Stomach (tissue), 9 donors: Measurements from ENCODE around the gene TUSC2. TPM values are rescaled to one million over a fixed set of nuclear protein-coding genes. Genes with fewer than 3 reads are reported as not detected.

Experiments
- DNase-seq, 2 donors: peaks; one replicate each; pipeline versions ENCODE4 v3.0.0 to v3.0.0-alpha.2; 2013 to 2019
- H3K27ac ChIP-seq, 5 donors: fragments of 200-600 bp in 4 of 5; sonication (generic) in 4 of 5; one replicate each; pipeline ENCODE4 v1.5.1; 2013 to 2019; ENCODE audit warnings: mild to moderate bottlenecking in 1 of 5, moderate library complexity in 1 of 5
- H3K27me3 ChIP-seq, 3 donors: fragments of 200-600 bp; sonication (generic); one replicate each; pipeline ENCODE4 v1.5.1; 2017 to 2019; ENCODE audit warnings: mixed run types in 1 of 3
- H3K36me3 ChIP-seq, 4 donors: fragments of 200-600 bp; sonication (generic); 1 replicate in 3 of 4; 2 replicates in 1 of 4; pipeline ENCODE4 v1.5.1; 2016 to 2019
- H3K4me1 ChIP-seq, 4 donors: fragments of 200-600 bp; sonication (generic); one replicate each; pipeline ENCODE4 v1.5.1; 2016 to 2019
- H3K4me3 ChIP-seq, 4 donors: fragments of 200-600 bp; sonication (generic) in 3 of 4; one replicate each; pipeline ENCODE4 v1.5.1; 2016 to 2019; ENCODE audit warnings: mild to moderate bottlenecking in 1 of 4
- H3K9me3 ChIP-seq, 4 donors: fragments of 200-600 bp; sonication (generic); one replicate each; pipeline ENCODE4 v1.5.1; 2016 to 2019
- CTCF ChIP-seq, 7 experiments: fragments of 450-650 bp in 4 of 7; fragments of 200-600 bp in 3 of 7; sonication (generic) in 3 of 7; IDR thresholded peaks; one replicate each; pipeline ENCODE4 v1.5.1; 2016 to 2019; ENCODE audit warnings: antibody characterized with exemption in 7 of 7, control low read depth in 2 of 7, mild to moderate bottlenecking in 1 of 7
- EP300 ChIP-seq: sonication (generic); formaldehyde crosslinking; IDR thresholded peaks from one replicate; pipeline ENCODE4 v1.6.1; 2017; ENCODE audit warnings: antibody characterized with exemption
- POLR2A ChIP-seq, 4 donors: fragments of 450-650 bp; IDR thresholded peaks; one replicate each; pipeline ENCODE4 v1.6.1; 2016; ENCODE audit warnings: antibody characterized with exemption in 4 of 4, control low read depth in 2 of 4, mild to moderate bottlenecking in 1 of 4, moderate library complexity in 1 of 4
- POLR2AphosphoS5 ChIP-seq, 3 donors: sonication (generic); formaldehyde crosslinking; IDR thresholded peaks; one replicate each; pipeline ENCODE4 v1.6.1; 2016; ENCODE audit warnings: antibody characterized with exemption in 3 of 3
- WGBS, 5 donors: extraction: QIAGEN DNeasy Blood & Tissue Kit in 3 of 5; methylation state at CpG; one replicate each; pipeline versions ENCODE4 v1.1.5 to v1.1.7; 2013 to 2018; 5-methylcytosine and 5-hydroxymethylcytosine counted together
- intact Hi-C: fragments of 100-400 bp; cut with DNase I; formaldehyde crosslinking; loops from one replicate; pipeline ENCODE4 v1.15.1; 2023; ENCODE audit warnings: low total_unique reads
- polyA plus RNA-seq, 3 donors: library from polyadenylated mRNA; stranded (reverse); fragments of 200-250 nt; gene quantifications; one replicate each; pipeline ENCODE4 v1.2.3, GENCODE V29; 2013
- total RNA-seq, 5 donors: library from RNA; depleted of rRNA; stranded (reverse); fragments of >200 nt; gene quantifications; one replicate each; pipeline versions ENCODE4 v1.1.0 to v1.2.3, GENCODE V29; 2014 to 2016
- donor health status: healthy with polysubstance abuse.
- donor health status: Bipolar disorder and iron deficiency.
- donor health status: healthy.

TUSC2 gene
- total and polyA plus RNA-seq, 8 donors = 2.3 to 63.4 (median 40.3) TPM; not detected in 1

GRCh38 chr3:50297896-50298725 is 29.9 kb downstream of the TUSC2 start:
- no peaks in the 10 kb centered on the region for H3K27me3 ChIP-seq
- DNase-seq = peak in 1 of 2 donors; percentile 44
- intact Hi-C loops = no loop called here
- H3K36me3 ChIP-seq = peaks cover 7 to 15% (median 8%) of the 10 kb centered on the region in 4 donors
- H3K4me3 ChIP-seq = peak overlapping the region; percentile 67 to 73 (median 70)
- H3K4me1 ChIP-seq = peaks cover 37 to 66% (median 59%) of the 10 kb centered on the region in 4 donors
- H3K9me3 ChIP-seq = no peaks in the 10 kb centered on the region
- 25 to 40% (median 26%) methylated on average over 9 of the region's 9 CpGs for WGBS, 5 donors
- TF ChIP-seq CTCF (IDR thresholded peaks at IDR 0.05) (peak in 2 of 7 experiments; percentile 10 to 16), POLR2A (IDR thresholded peaks at IDR 0.05) (no peak)
- H3K27ac ChIP-seq = peak overlapping the region; percentile 92 to 96 (median 95)

- H3K9me3 ChIP-seq = no peaks in the 10 kb centered on the region
- H3K27ac ChIP-seq = peak overlapping the region in 2 of 5 donors; percentile 93 to 96
- H3K4me3 ChIP-seq = no peak overlapping the region
- H3K27me3 ChIP-seq = no peaks in the 10 kb centered on the region
- 65 to 88% (median 79%) methylated on average over 2 of the region's 2 CpGs; no CpG with 5 or more reads in 1 of the 5 donors for WGBS, 5 donors
- no peak for TF ChIP-seq CTCF (IDR thresholded peaks at IDR 0.05)
- TF ChIP-seq EP300 = no peak
- no peak for TF ChIP-seq POLR2AphosphoS5 (IDR thresholded peaks at IDR 0.05)
- TF ChIP-seq POLR2A (IDR thresholded peaks at IDR 0.05) = no peak
- intact Hi-C loops = no loop called here
- DNase-seq = peak in 1 of 2 donors; percentile 36
- peaks cover 35 to 65% (median 58%) of the 10 kb centered on the region in 4 donors for H3K4me1 ChIP-seq
- H3K36me3 ChIP-seq = peaks cover 7 to 15% (median 8%) of the 10 kb centered on the region in 4 donors
These were observed 30.6 kb downstream of the TUSC2 start for GRCh38 chr3:50297384-50297775.

GRCh38 chr3:50296721-50297383 is 31.2 kb downstream of the TUSC2 start:
- Histone ChIP-seq H3K4me1 (peaks cover 31 to 60% (median 56%) of the 10 kb centered on the region in 4 donors), H3K27me3 (no peaks in the 10 kb centered on the region), H3K9me3 (no peaks in the 10 kb centered on the region), H3K36me3 (peaks cover 7 to 15% (median 8%) of the 10 kb centered on the region in 4 donors), H3K4me3 (no peak overlapping the region), H3K27ac (peak overlapping the region in 1 of 5 donors; percentile 13)
- intact Hi-C loops = no loop called here
- no peak for DNase-seq
- TF ChIP-seq POLR2AphosphoS5 (IDR thresholded peaks at IDR 0.05) = no peak
- no peak for TF ChIP-seq CTCF (IDR thresholded peaks at IDR 0.05)
- no peak for TF ChIP-seq POLR2A (IDR thresholded peaks at IDR 0.05)
- no peak for TF ChIP-seq EP300
- WGBS, 5 donors = 93 to 96% (median 94%) methylated on average over 13 to 18 of the region's 18 CpGs

- WGBS, 5 donors = 86 to 91% (median 89%) methylated on average over 8 of the region's 8 CpGs
- peaks cover 39 to 60% (median 56%) of the 10 kb centered on the region in 4 donors for H3K4me1 ChIP-seq
- DNase-seq = no peak
- no peaks in the 10 kb centered on the region for H3K27me3 ChIP-seq
- intact Hi-C loops = no loop called here
- H3K27ac ChIP-seq = no peak overlapping the region
- H3K36me3 ChIP-seq = peaks cover 7 to 15% (median 8%) of the 10 kb centered on the region in 4 donors
- H3K4me3 ChIP-seq = no peak overlapping the region
- TF ChIP-seq CTCF (IDR thresholded peaks at IDR 0.05) (no peak), POLR2A (IDR thresholded peaks at IDR 0.05) (no peak), EP300 (no peak), POLR2AphosphoS5 (IDR thresholded peaks at IDR 0.05) (no peak)
- no peaks in the 10 kb centered on the region for H3K9me3 ChIP-seq
These were observed 32.2 kb downstream of the TUSC2 start for GRCh38 chr3:50295553-50296431.
